Choroid plexus epithelial cell (primary cell): ENCODE data around the gene SOX4.

Experiments used
- DNase-seq: peaks from one replicate; pipeline ENCODE4 v3.0.0-alpha.2; 2010; ENCODE audit warnings: low read depth
- H3K4me3 ChIP-seq: 2 replicates; pipeline ENCODE4 v1.5.1; 2011; ENCODE audit warnings: low read depth, mild to moderate bottlenecking, control low read depth, low read length, moderate library complexity
- CTCF ChIP-seq: conservative IDR thresholded peaks from 2 replicates; pipeline ENCODE4 v1.5.1; 2011; ENCODE audit warnings: low read depth, mild to moderate bottlenecking, control low read depth, inconsistent platforms, low read length, moderate library complexity

SOX4 gene

GRCh38 chr6:21613809-21614208 is 20.3 kb downstream of the SOX4 start:
- no peak for TF ChIP-seq CTCF
- no peak overlapping the region for H3K4me3 ChIP-seq

GRCh38 chr6:21614226-21614625 is 20.7 kb downstream of the SOX4 start:
- no peak overlapping the region for H3K4me3 ChIP-seq
- DNase-seq, result no peak
- TF ChIP-seq CTCF, result no peak

More at GRCh38 chr6:21613809-21614208, 20.3 kb downstream of the SOX4 start:
- no peak for DNase-seq

DNA sequence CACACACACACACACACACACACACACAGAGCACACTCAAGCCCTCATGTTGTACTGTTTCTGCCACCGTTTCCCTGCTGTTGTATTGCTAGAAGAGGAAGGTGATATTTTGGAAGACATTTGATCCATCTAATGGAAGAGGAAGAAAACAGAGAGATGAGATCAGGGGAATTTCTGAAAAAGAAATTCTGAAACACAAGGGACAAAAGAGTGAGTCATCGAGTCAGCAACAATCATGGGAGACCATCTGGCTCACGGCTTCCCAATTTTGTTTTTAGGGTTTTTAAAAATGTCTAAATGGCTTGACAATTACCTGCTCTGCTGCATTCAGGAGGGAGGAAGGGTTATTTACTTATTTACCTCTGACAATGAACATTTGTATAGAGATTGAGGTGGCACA is 22.0 kb downstream of the SOX4 start:
- no peak overlapping the region for H3K4me3 ChIP-seq
- peak; percentile 55 for DNase-seq
- no peak for TF ChIP-seq CTCF

DNA sequence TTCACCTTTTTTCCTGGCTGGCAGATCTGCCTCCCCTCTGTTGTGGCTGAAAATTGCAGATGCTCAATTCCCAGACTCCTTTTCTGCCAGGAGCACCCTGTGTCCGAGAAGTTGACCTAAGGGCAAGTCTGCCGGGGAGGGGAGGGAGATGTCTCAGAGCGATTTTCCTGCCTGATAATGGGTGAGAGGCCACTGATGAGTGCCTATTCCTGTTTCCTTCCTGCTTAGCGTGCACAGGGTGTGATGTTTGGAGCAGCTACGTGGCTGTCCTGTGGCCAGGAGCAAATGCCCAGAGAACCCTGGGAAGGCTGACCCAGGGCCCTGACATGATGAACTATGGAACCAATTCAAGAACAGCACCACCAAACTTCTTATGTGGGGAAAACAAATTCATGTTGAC is 22.5 kb downstream of the SOX4 start:
- DNase-seq, result no peak
- H3K4me3 ChIP-seq, result no peak overlapping the region
- TF ChIP-seq CTCF, result no peak

- no peak overlapping the region for H3K4me3 ChIP-seq
- DNase-seq, result no peak
- TF ChIP-seq CTCF, result no peak
Observed at GRCh38 chr6:21625642-21626041, 32.1 kb downstream of the SOX4 start.

GRCh38 chr6:21626756-21627155 is 33.2 kb downstream of the SOX4 start:
- H3K4me3 ChIP-seq, result no peak overlapping the region
- TF ChIP-seq CTCF, result no peak
- no peak for DNase-seq

GRCh38 chr6:21628160-21628559 is 34.6 kb downstream of the SOX4 start:
- no peak overlapping the region for H3K4me3 ChIP-seq
- DNase-seq, result no peak
- TF ChIP-seq CTCF, result no peak
